ENCODE data around the gene SSUH2.

Gene SSUH2

GRCh38 chr3:8579943-8580342 is 64.7 kb downstream of the SSUH2 start:
- no peak overlapping the region for H3K4me3 ChIP-seq (replicated peaks; ENCODE audit: low read depth, low read length)
- H3K27me3 ChIP-seq (replicated peaks; ENCODE audit: control insufficient read depth, insufficient read depth, low read length): no peaks in the 10 kb centered on the region
- no peaks in the 10 kb centered on the region for H3K36me3 ChIP-seq (ENCODE audit: control insufficient read depth, insufficient read depth, low read length)
- no peak for DNase-seq (ENCODE audit: extremely low read depth, insufficient read length)
- TF ChIP-seq CTCF (IDR thresholded peaks at IDR 0.05; ENCODE audit: insufficient read depth, low read length, poor library complexity, severe bottlenecking): no peak

- no peak for TF ChIP-seq CTCF (IDR thresholded peaks at IDR 0.05; ENCODE audit: insufficient read depth, low read length, poor library complexity, severe bottlenecking)
- DNase-seq (ENCODE audit: extremely low read depth, insufficient read length): peak; percentile 71
- Histone ChIP-seq H3K27me3 (replicated peaks; ENCODE audit: control insufficient read depth, insufficient read depth, low read length) (no peaks in the 10 kb centered on the region), H3K36me3 (ENCODE audit: control insufficient read depth, insufficient read depth, low read length) (no peaks in the 10 kb centered on the region), H3K4me3 (replicated peaks; ENCODE audit: low read depth, low read length) (no peak overlapping the region)
Observed at GRCh38 chr3:8579096-8579495, 65.5 kb downstream of the SSUH2 start.

GRCh38 chr3:8578282-8578681 is 66.3 kb downstream of the SSUH2 start:
- no peaks in the 10 kb centered on the region for H3K36me3 ChIP-seq (ENCODE audit: control insufficient read depth, insufficient read depth, low read length)
- DNase-seq (ENCODE audit: extremely low read depth, insufficient read length): peak; percentile 26

GRCh38 chr3:8576841-8577571 is 67.6 kb downstream of the SSUH2 start:
- no peaks in the 10 kb centered on the region for H3K36me3 ChIP-seq (ENCODE audit: control insufficient read depth, insufficient read depth, low read length)
- H3K4me3 ChIP-seq (replicated peaks; ENCODE audit: low read depth, low read length): no peak overlapping the region
- no peaks in the 10 kb centered on the region for H3K27me3 ChIP-seq (replicated peaks; ENCODE audit: control insufficient read depth, insufficient read depth, low read length)
- no peak for DNase-seq (ENCODE audit: extremely low read depth, insufficient read length)
- TF ChIP-seq CTCF (IDR thresholded peaks at IDR 0.05; ENCODE audit: insufficient read depth, low read length, poor library complexity, severe bottlenecking): no peak

More at GRCh38 chr3:8578282-8578681, 66.3 kb downstream of the SSUH2 start:
- H3K27me3 ChIP-seq (replicated peaks; ENCODE audit: control insufficient read depth, insufficient read depth, low read length): no peaks in the 10 kb centered on the region
- H3K4me3 ChIP-seq (replicated peaks; ENCODE audit: low read depth, low read length): no peak overlapping the region
- no peak for TF ChIP-seq CTCF (IDR thresholded peaks at IDR 0.05; ENCODE audit: insufficient read depth, low read length, poor library complexity, severe bottlenecking)

GRCh38 chr3:8576436-8576835 is 68.2 kb downstream of the SSUH2 start:
- H3K27me3 ChIP-seq (replicated peaks; ENCODE audit: control insufficient read depth, insufficient read depth, low read length): no peaks in the 10 kb centered on the region
- H3K4me3 ChIP-seq (replicated peaks; ENCODE audit: low read depth, low read length): no peak overlapping the region
- no peak for DNase-seq (ENCODE audit: extremely low read depth, insufficient read length)
- no peak for TF ChIP-seq CTCF (IDR thresholded peaks at IDR 0.05; ENCODE audit: insufficient read depth, low read length, poor library complexity, severe bottlenecking)
- no peaks in the 10 kb centered on the region for H3K36me3 ChIP-seq (ENCODE audit: control insufficient read depth, insufficient read depth, low read length)
